SK-N-SH (cell line): ENCODE measurements around the gene ANP32A. TPM values are rescaled to one million over a fixed set of nuclear protein-coding genes. Genes with fewer than 3 reads are reported as not detected.

ENCODE experiments used
- CTCF ChIA-PET: fragments of 300-600, 350-600 bp; formaldehyde crosslinking; extraction: SDS; loops from one replicate; lab custom pipeline; 2021; lab: Yijun Ruan, JAX
- POLR2A ChIA-PET: fragments of 350-600 bp; sonication (Branson Sonifier 250); formaldehyde crosslinking; extraction: SDS; loops from one replicate; lab custom pipeline; 2020; ENCODE audit warnings: antibody characterized with exemption, inconsistent platforms; lab: Yijun Ruan, JAX
- DNase-seq: peaks from one replicate; pipeline ENCODE4 v3.0.0; 2012
- H2AFZ ChIP-seq: fragments of 200-600 bp; sonication (generic); 2 replicates; pipeline ENCODE4 v1.8.1; 2016; ENCODE audit warnings: antibody characterized with exemption, mild to moderate bottlenecking, low read depth
- H3F3A ChIP-seq: fragments of 200-600 bp; sonication (generic); replicated peaks from 2 replicates; pipeline ENCODE3; 2016; ENCODE audit warnings: antibody characterized with exemption, mild to moderate bottlenecking; ENCODE audit not compliant: insufficient read depth
- H3K27ac ChIP-seq, 2 experiments: fragments of 200-500 bp in 1 of 2; fragments of 200-600 bp in 1 of 2; sonication (Bioruptor generic) in 1 of 2; sonication (generic), shearing (Covaris generic) in 1 of 2; 2 replicates each; pipeline versions ENCODE4 v1.5.1 to v1.6.1; 2014 to 2016; ENCODE audit warnings: low read depth in 2 of 2, inconsistent platforms in 1 of 2, low read length in 1 of 2, mild to moderate bottlenecking in 1 of 2, mixed read lengths in 1 of 2
- H3K27me3 ChIP-seq: fragments of 200-600 bp; sonication (generic), shearing (Covaris generic); 2 replicates; pipeline ENCODE4 v1.6.1; 2016; ENCODE audit warnings: mixed run types; ENCODE audit not compliant: insufficient read depth
- H3K36me3 ChIP-seq, 2 experiments: fragments of 200-500 bp in 1 of 2; fragments of 200-600 bp in 1 of 2; sonication (Bioruptor generic) in 1 of 2; sonication (generic) in 1 of 2; replicated peaks in 1 of 2; 2 replicates each; pipeline versions ENCODE3 to v1.5.1; 2014 to 2016; ENCODE audit warnings: low read length in 1 of 2, mild to moderate bottlenecking in 1 of 2; ENCODE audit not compliant: insufficient read depth in 2 of 2, control insufficient read depth in 1 of 2
- H3K4me1 ChIP-seq, 2 experiments: fragments of 200-500 bp in 1 of 2; fragments of 200-600 bp in 1 of 2; sonication (Bioruptor generic) in 1 of 2; sonication (generic), shearing (Covaris generic) in 1 of 2; 2 replicates each; pipeline versions ENCODE4 v1.5.1 to v1.6.1; 2014 to 2016; ENCODE audit warnings: low read depth in 1 of 2, low read length in 1 of 2, mixed run types in 1 of 2; ENCODE audit not compliant: insufficient read depth in 2 of 2, control insufficient read depth in 1 of 2
- H3K4me2 ChIP-seq: fragments of 200-600 bp; sonication (generic), shearing (Covaris generic); 2 replicates; pipeline ENCODE4 v1.6.1; 2017; ENCODE audit warnings: mixed run types
- H3K4me3 ChIP-seq, 2 experiments: fragments of 200-500 bp in 1 of 2; fragments of 200-600 bp in 1 of 2; sonication (Bioruptor generic) in 1 of 2; sonication (generic), shearing (Covaris generic) in 1 of 2; 2 replicates each; pipeline versions ENCODE4 v1.5.1 to v1.8.1; 2014 to 2016; ENCODE audit warnings: low read depth in 2 of 2, inconsistent platforms in 1 of 2, low read length in 1 of 2, mild to moderate bottlenecking in 1 of 2, mixed read lengths in 1 of 2, moderate library complexity in 1 of 2
- H3K79me2 ChIP-seq: fragments of 200-600 bp; sonication (generic); 2 replicates; pipeline ENCODE4 v1.8.1; 2017; ENCODE audit warnings: mild to moderate bottlenecking; ENCODE audit not compliant: insufficient read depth
- H3K9ac ChIP-seq: fragments of 200-600 bp; sonication (generic); 2 replicates; pipeline ENCODE4 v1.6.1; 2017; ENCODE audit warnings: mixed run types
- H3K9me2 ChIP-seq: fragments of 200-600 bp; sonication (generic); 2 replicates; pipeline ENCODE4 v1.6.1; 2017; ENCODE audit warnings: mixed run types
- H3K9me3 ChIP-seq: fragments of 200-600 bp; sonication (generic); 2 replicates; pipeline ENCODE4 v1.6.1; 2017; ENCODE audit warnings: mixed run types, mild to moderate bottlenecking, moderate library complexity
- H4K20me1 ChIP-seq: fragments of 200-600 bp; sonication (generic); 2 replicates; pipeline ENCODE4 v1.6.1; 2017; ENCODE audit warnings: mild to moderate bottlenecking, mixed run types; ENCODE audit not compliant: insufficient read depth
- ELF1 ChIP-seq: IDR thresholded peaks from 2 replicates; pipeline ENCODE4 v1.4.0; 2012
- EP300 ChIP-seq, 2 experiments: IDR thresholded peaks; 2 replicates each; pipeline versions ENCODE4 v1.4.0 to v1.6.1; 2012; ENCODE audit warnings: borderline replicate concordance in 1 of 2, low read depth in 1 of 2, low read length in 1 of 2
- GABPA ChIP-seq: IDR thresholded peaks from 2 replicates; pipeline ENCODE4 v1.4.0; 2012; ENCODE audit warnings: low read depth, mild to moderate bottlenecking
- JUND ChIP-seq: IDR thresholded peaks from 2 replicates; pipeline ENCODE4 v1.4.0; 2012
- MEF2A ChIP-seq: IDR thresholded peaks from 2 replicates; pipeline ENCODE4 v1.4.0; 2012; ENCODE audit warnings: low read depth, borderline replicate concordance
- MXI1 ChIP-seq: IDR thresholded peaks from 2 replicates; pipeline ENCODE4 v1.6.1; 2012; ENCODE audit warnings: mild to moderate bottlenecking, low read depth, low read length, improper control_type of control experiment
- NFIC ChIP-seq: IDR thresholded peaks from 2 replicates; pipeline ENCODE4 v1.4.0; 2012; ENCODE audit warnings: borderline replicate concordance
- POLR2AphosphoS5 ChIP-seq: IDR thresholded peaks from 2 replicates; pipeline ENCODE4 v1.6.1; 2012; ENCODE audit warnings: low read depth, low read length
- RCOR1 ChIP-seq: fragments of 150-350 bp; IDR thresholded peaks from 2 replicates; pipeline ENCODE4 v1.6.1; 2017; ENCODE audit warnings: antibody characterized with exemption, low read length
- RFX5 ChIP-seq: IDR thresholded peaks from 2 replicates; pipeline ENCODE4 v1.6.1; 2012; ENCODE audit warnings: mild to moderate bottlenecking, improper control_type of control experiment, low read length
- RXRA ChIP-seq: IDR thresholded peaks from 2 replicates; pipeline ENCODE4 v1.4.0; 2012; ENCODE audit warnings: low read depth, mild to moderate bottlenecking, borderline replicate concordance
- SIN3A ChIP-seq: IDR thresholded peaks from 2 replicates; pipeline ENCODE4 v1.6.1; 2012; ENCODE audit warnings: low read depth, mild to moderate bottlenecking, low read length, moderate library complexity, borderline replicate concordance
- SMC3 ChIP-seq: IDR thresholded peaks from 2 replicates; pipeline ENCODE4 v1.6.1; 2012; ENCODE audit warnings: low read depth, low read length, improper control_type of control experiment
- TAF1 ChIP-seq: IDR thresholded peaks from 2 replicates; pipeline ENCODE4 v1.6.1; 2012; ENCODE audit warnings: low read depth, mild to moderate bottlenecking, low read length, moderate library complexity, borderline replicate concordance
- TCF12 ChIP-seq: IDR thresholded peaks from 2 replicates; pipeline ENCODE4 v1.4.0; 2012
- TEAD4 ChIP-seq: IDR thresholded peaks from 2 replicates; pipeline ENCODE4 v1.4.0; 2012; ENCODE audit warnings: mild to moderate bottlenecking, borderline replicate concordance; ENCODE audit not compliant: insufficient read depth
- YY1 ChIP-seq: IDR thresholded peaks from 2 replicates; pipeline ENCODE4 v1.4.0; 2012; ENCODE audit warnings: low read depth, mild to moderate bottlenecking
- WGBS: methylation state at CpG from one replicate; pipeline ENCODE4 v1.1.6; 2017; ENCODE audit warnings: low lambda C conversion rate; 5-methylcytosine and 5-hydroxymethylcytosine counted together
- polyA plus RNA-seq, 3 experiments: library from polyadenylated mRNA; depleted of rRNA; stranded (reverse); fragments of >200 nt; gene quantifications; 2 replicates each; pipeline ENCODE4 v1.2.3, GENCODE V29; 2012
- TF ChIP-seq, protein P1 (sequence below): IDR thresholded peaks from 2 replicates; pipeline ENCODE4; 2012
- TF ChIP-seq, protein P2 (sequence below): IDR thresholded peaks from 2 replicates; pipeline ENCODE4 v1.4.0; 2012; ENCODE audit warnings: low read depth, borderline replicate concordance
- TF ChIP-seq, protein P3 (sequence below): IDR thresholded peaks from 2 replicates; pipeline ENCODE4 v1.4.0; 2012; ENCODE audit warnings: low read depth
- TF ChIP-seq, protein P4 (sequence below): fragments of 150-350 bp; IDR thresholded peaks from 2 replicates; pipeline ENCODE4 v1.6.1; 2017; ENCODE audit warnings: antibody characterized with exemption, low read length, low read depth, borderline replicate concordance

ANP32A gene
- polyA plus RNA-seq, 1 of the 3 experiments (the other 2 are of a cell fraction): 58.4 TPM

DNA sequence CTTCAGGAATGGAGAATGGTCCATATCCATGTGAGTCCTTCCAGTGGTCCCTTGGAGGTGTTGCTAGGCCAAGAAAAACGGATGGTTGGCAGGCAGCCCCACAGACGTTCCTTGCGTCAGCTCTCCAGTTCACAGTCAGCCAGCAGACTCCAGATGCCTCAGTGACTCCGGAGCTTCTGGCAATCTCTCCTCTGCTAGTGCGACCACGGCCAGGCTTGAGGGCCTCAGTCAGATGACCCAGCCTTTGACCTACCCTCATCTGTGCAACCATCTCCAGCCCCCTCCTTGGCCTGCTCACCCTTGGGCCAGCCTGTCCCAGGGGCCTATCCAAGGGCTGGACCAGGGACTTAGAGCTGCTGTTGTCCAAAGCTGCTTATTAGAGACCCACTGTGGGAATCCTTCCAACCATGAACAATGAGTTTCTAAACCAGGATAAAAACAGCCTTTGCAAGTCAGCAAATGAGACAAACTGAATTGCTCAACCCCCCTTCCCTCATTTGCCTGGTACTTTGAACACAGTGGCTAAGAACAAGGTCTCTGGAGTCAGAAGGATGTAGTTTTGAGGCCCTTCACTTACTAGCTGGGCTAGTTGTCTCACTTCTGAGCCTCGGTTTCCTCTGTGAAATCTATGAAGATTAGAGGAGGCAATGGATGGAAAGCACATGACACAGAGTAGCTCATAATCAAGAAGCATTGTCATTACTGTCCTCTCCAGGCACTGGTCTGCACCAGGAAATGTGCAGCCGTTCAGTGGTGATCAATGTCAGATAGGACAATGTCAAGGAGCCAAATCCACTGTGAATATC lies 44.8 kb downstream of the ANP32A start:
- Histone ChIP-seq H3K4me2 (no peak overlapping the region), H4K20me1 (no peaks in the 10 kb centered on the region), H3K4me1 (no peaks in the 10 kb centered on the region; a peak in 1 of 4 replicates), H3K4me3 (no peak overlapping the region), H2AFZ (no peak overlapping the region), H3F3A (peaks cover 12% of the 10 kb centered on the region), H3K27me3 (no peaks in the 10 kb centered on the region), H3K36me3 (peaks cover 24 to 30% of the 10 kb centered on the region in 2 experiments), H3K9ac (no peak overlapping the region), H3K9me3 (no peaks in the 10 kb centered on the region), H3K9me2 (no peaks in the 10 kb centered on the region), H3K27ac (no peak overlapping the region), H3K79me2 (no peaks in the 10 kb centered on the region)
- no peak for DNase-seq
- WGBS: 81% methylated on average over 8 of the region's 8 CpGs
- ChIA-PET CTCF (interaction anchor here (0.8 to 1.0 kb wide), 2 partner anchors 9 to 102 kb away, joined by 3 read pairs; no protein-coding TSS in a partner anchor), POLR2A (no interaction called here)
- no peak for TF ChIP-seq MXI1
- TF ChIP-seq RCOR1: no peak
- no peak for TF ChIP-seq SIN3A
- no peak for TF ChIP-seq RXRA
- TF ChIP-seq ELF1: no peak
- TF ChIP-seq JUND: no peak
- TF ChIP-seq EP300 (IDR thresholded peaks at IDR 0.05; ENCODE audit: borderline replicate concordance in 1 of 2, low read depth in 1 of 2, low read length in 1 of 2): no peak
- TF ChIP-seq TEAD4: no peak
- no peak for TF ChIP-seq POLR2AphosphoS5
- no peak for TF ChIP-seq TAF1
- TF ChIP-seq, protein P1, sequence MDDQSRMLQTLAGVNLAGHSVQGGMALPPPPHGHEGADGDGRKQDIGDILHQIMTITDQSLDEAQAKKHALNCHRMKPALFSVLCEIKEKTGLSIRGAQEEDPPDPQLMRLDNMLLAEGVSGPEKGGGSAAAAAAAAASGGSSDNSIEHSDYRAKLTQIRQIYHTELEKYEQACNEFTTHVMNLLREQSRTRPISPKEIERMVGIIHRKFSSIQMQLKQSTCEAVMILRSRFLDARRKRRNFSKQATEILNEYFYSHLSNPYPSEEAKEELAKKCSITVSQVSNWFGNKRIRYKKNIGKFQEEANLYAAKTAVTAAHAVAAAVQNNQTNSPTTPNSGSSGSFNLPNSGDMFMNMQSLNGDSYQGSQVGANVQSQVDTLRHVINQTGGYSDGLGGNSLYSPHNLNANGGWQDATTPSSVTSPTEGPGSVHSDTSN: no peak
- no peak for TF ChIP-seq SMC3
- TF ChIP-seq MEF2A: no peak
- TF ChIP-seq RFX5: no peak
- TF ChIP-seq GABPA: no peak
- TF ChIP-seq, protein P2, sequence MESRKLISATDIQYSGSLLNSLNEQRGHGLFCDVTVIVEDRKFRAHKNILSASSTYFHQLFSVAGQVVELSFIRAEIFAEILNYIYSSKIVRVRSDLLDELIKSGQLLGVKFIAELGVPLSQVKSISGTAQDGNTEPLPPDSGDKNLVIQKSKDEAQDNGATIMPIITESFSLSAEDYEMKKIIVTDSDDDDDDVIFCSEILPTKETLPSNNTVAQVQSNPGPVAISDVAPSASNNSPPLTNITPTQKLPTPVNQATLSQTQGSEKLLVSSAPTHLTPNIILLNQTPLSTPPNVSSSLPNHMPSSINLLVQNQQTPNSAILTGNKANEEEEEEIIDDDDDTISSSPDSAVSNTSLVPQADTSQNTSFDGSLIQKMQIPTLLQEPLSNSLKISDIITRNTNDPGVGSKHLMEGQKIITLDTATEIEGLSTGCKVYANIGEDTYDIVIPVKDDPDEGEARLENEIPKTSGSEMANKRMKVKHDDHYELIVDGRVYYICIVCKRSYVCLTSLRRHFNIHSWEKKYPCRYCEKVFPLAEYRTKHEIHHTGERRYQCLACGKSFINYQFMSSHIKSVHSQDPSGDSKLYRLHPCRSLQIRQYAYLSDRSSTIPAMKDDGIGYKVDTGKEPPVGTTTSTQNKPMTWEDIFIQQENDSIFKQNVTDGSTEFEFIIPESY: no peak

DNA sequence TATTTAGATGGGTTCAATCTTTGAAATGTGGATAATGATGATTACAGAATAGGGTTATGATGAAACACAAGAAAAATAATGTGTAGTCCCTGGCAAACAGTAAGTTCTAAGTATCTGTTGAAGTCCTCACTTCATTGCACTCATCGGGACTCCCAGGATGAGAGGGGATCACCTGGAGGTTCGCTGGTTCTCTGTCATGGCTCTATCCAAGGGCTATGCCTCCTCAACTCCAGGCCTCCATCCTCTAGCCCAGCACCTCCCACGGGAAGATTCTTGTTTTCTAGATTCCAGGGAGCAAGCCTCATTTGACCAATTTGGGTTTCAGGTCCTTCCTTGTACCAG lies 45.5 kb downstream of the ANP32A start:
- no peaks in the 10 kb centered on the region for H3K79me2 ChIP-seq
- CTCF ChIA-PET: interaction anchor here (0.8 kb wide), 1 partner anchor 102 kb away, joined by 3 read pairs; no protein-coding TSS in a partner anchor
- WGBS: 77% methylated on average over 3 of the region's 3 CpGs
- H3K4me1 ChIP-seq: peaks cover 0 to 2% of the 10 kb centered on the region in 2 experiments; a peak in 1 of 4 replicates
- H4K20me1 ChIP-seq: no peaks in the 10 kb centered on the region
- H3K9ac ChIP-seq: no peak overlapping the region
- DNase-seq: no peak
- no peak overlapping the region for H3K4me2 ChIP-seq
- no peaks in the 10 kb centered on the region for H3K9me3 ChIP-seq
- H3K9me2 ChIP-seq: no peaks in the 10 kb centered on the region
- no peak overlapping the region for H3K4me3 ChIP-seq
- no peak overlapping the region for H3K27ac ChIP-seq
- no peaks in the 10 kb centered on the region for H3K27me3 ChIP-seq
- H3F3A ChIP-seq: peaks cover 12% of the 10 kb centered on the region
- H3K36me3 ChIP-seq: peaks cover 21 to 24% of the 10 kb centered on the region in 2 experiments
- POLR2A ChIA-PET: no interaction called here
- no peak overlapping the region for H2AFZ ChIP-seq
- TF ChIP-seq SIN3A (no peak), POLR2AphosphoS5 (no peak), TCF12 (no peak), YY1 (no peak), NFIC (no peak), TEAD4 (no peak)
- TF ChIP-seq, protein P3, sequence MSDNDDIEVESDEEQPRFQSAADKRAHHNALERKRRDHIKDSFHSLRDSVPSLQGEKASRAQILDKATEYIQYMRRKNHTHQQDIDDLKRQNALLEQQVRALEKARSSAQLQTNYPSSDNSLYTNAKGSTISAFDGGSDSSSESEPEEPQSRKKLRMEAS: no peak
- TF ChIP-seq, protein P2: no peak
- TF ChIP-seq, protein P4, sequence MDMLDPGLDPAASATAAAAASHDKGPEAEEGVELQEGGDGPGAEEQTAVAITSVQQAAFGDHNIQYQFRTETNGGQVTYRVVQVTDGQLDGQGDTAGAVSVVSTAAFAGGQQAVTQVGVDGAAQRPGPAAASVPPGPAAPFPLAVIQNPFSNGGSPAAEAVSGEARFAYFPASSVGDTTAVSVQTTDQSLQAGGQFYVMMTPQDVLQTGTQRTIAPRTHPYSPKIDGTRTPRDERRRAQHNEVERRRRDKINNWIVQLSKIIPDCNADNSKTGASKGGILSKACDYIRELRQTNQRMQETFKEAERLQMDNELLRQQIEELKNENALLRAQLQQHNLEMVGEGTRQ: no peak
